ENCODE measurements around the gene FAM217B.

DNA sequence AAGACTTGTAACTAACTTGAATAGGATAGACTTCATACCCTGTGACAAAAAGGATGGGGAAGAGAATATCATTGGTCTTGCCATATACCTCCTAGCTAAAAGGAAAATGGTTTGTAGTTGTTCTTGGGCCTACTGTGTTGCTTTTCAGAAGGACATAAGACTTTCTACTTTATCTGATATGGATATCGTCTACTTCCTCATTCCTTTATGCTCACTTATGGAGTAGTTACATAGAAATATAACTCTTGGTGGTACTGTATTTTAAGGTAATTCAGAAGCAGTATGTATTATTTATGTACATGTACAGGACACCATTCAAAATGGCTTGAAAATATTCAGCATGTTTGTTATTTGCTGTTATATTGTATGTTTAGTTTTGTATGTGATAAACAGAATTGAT, 8.0 kb downstream of the FAM217B start:
- no peak for TF ChIP-seq CTCF (IDR thresholded peaks at IDR 0.05)
- TF ChIP-seq POLR2A (IDR thresholded peaks at IDR 0.05) = no peak
